Measurements from ENCODE around the gene ANKRD11. TPM values are rescaled to one million over a fixed set of nuclear protein-coding genes. Genes with fewer than 3 reads are reported as not detected.

The ANKRD11 gene
- total RNA-seq, 1 donor from 2014 or later, result 140 TPM

- ATAC-seq (no peak), DNase-seq (ENCODE audit: low spot score) (no peak)
- intact Hi-C loops (cut with DNase I), result no loop called here
These were observed 112.9 kb downstream of the ANKRD11 start for GRCh38 chr16:89377453-89377848.

DNA sequence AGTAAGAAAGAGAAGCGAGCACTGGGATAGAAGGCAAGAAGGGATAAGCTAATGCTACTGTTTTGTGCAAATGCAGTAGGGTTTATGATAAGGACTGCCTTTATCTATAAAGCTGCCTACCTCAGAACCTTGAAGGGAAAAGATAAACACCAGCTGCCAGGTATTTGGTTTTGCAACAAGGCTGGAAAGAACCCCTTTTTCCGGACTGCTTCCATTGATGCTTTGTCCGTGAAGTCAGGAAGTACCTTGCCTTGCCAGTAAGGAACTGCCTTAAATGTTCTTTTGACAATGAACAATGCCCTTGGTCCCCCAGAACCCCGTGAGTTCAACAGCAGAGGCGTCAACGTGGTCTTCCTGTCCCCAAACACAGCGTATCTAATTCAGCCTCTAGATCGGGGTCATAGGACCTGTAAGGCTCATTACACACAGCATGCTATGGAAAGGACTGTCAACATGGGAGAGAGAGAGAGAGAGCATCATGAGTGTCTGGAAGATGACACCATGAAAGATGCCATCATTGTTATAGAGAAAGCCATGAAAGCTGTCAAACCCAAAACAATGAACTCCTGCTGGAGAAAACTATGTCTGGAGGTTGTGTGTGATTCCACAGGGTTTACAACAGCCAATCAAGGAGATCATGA, 113.4 kb downstream of the ANKRD11 start:
- intact Hi-C loops (cut with DNase I), result no loop called here
- no peak for DNase-seq (ENCODE audit: low spot score)
- ATAC-seq, result no peak

DNA sequence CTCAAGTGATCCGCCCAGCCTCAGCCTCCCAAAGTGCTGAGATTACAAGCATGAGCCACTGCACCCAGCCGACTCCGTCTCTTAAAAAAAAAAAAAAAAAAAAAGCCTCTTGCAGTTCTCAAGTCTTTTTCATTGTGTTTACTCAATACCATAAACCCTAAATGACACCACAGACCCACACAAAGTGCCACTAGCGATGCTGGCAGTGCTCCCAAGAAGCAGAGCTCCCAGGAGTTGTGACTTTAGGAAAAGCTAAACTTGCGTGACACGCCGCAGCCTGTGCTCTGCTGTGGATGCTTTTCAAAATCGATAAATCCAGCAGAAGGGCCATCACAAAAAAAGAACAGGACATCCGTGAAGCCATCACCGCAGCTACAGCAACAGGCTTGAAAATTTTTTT, 114.7 kb downstream of the ANKRD11 start:
- ATAC-seq (no peak), DNase-seq (ENCODE audit: low spot score) (no peak)
- intact Hi-C loops (cut with DNase I), result no loop called here

DNA sequence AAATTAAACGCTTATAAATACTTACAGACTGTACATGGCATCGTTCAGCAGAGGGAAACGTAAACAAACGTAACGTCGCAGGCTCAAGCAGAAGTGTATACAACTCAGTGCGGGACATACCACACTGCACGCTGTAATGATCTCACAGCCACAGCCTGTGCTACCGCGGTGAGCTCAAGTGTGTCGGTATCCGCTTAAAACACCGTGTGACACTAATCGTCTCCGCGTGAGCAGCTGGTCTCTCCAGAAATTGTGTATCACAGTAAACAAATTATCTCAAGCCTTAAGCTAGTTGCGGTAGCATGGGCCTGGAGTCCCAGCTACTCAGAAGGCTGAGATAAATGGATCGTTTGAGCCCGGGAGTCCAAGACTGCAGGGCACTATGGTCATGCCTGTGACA, 115.3 kb downstream of the ANKRD11 start:
- DNase-seq (ENCODE audit: low spot score) (no peak), ATAC-seq (no peak)
- intact Hi-C loops (cut with DNase I), result no loop called here

DNA sequence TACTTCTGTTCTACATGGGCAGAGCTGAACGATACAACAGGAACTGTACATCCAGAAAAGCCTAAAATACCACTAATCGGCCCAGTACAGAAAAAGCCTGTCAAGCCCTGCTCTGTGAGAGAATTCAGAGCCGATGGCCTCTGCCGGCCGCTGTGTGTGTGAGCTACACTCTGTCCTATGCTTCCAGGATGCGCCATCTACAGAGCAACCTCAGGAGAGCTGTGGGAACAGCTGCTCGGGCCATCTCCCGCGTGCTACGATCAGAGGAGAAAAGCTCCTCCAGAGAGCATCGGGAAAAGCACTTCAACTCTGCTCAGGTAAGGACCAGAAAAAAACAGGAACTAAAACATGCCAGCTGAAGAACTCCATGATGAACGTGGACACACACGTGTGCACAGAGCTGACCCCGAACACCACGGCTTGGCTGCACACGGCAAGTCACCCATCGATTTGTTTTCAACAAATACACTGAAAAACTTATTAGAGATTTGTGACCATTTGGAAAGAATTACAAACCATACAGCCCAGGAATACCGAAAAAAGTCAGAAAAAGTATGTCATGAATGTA, 115.9 kb downstream of the ANKRD11 start:
- intact Hi-C loops (cut with DNase I), result no loop called here
- peak; percentile 56 for ATAC-seq
- DNase-seq (ENCODE audit: low spot score), result no peak

DNA sequence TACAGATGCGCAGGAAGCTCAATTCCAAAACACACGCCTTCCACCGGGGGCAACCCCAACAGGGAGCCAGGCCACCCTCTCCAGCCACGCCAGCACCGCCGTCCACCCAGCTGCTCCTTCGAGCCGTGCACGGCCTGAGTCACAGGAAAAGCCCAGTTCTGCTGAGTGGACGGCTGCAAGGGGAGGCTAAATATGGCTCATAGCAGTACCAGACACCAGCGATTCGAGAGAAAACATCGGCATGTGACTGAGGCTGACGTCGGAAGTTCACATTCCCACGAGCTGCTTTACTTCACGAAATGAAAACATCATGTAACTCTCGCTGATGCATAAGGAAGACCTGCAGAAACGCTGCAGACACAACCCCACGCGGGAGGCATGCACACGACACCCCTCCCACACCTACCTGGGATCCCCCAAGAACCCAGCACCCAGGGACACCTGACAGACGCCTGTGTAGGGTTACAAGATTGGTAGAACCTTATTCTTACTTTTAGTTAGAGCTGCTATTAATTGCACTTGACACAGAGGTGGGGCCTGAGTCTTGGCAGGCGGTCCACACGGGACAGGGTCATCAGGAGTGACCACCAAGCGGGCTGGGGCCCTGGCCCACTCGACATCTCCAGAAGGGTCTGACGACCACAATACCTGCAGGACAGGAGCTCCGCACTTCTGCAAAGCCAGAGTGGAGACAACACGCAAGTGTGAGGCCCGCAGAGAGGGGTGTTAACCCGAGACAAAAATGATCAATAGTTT, 116.8 kb downstream of the ANKRD11 start:
- intact Hi-C loops (cut with DNase I), result no loop called here
- ATAC-seq (peak; percentile 54), DNase-seq (ENCODE audit: low spot score) (no peak)

DNA sequence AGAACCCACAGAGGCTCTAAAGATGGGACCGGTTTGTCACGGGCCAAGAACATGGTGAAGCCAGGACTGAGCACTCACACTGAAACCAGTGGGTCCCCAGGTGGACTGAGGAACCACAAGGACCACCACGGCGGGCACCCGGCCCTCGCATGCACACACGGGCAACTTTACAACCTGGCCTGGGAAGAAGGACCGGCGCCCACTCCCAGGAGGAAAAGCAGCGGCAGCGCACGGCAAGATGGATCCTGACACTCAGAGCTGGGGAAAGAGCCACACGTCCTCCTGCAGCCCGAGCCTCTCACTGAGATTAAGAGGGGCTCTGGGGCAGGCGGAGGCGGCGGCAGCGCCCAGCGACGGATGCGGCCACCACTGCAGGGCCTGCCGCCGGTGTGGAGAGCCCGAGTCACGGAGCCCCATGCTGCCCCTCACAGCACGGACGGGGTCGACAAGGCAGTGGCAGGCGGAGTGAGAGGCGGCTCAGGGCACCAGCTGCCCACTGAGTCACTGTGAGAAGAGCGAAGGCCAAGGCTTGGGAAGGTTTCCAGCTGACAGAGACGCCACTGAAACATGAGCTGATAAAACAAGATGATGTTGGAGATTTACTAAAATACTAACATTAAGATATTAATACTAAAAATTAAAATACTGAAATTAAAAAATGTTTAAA, 118.3 kb downstream of the ANKRD11 start:
- DNase-seq (ENCODE audit: low spot score) (no peak), ATAC-seq (no peak)
- intact Hi-C loops (cut with DNase I), result no loop called here

GRCh38 chr16:89371386-89371785, 119.0 kb downstream of the ANKRD11 start:
- intact Hi-C loops (cut with DNase I), result no loop called here
- no peak for DNase-seq (ENCODE audit: low spot score)

GRCh38 chr16:89370601-89371000, 119.8 kb downstream of the ANKRD11 start:
- no peak for DNase-seq (ENCODE audit: low spot score)
- no peak for ATAC-seq
- intact Hi-C loops (cut with DNase I), result no loop called here

More at GRCh38 chr16:89371386-89371785, 119.0 kb downstream of the ANKRD11 start:
- ATAC-seq, result no peak

- no peak for ATAC-seq
- DNase-seq (ENCODE audit: low spot score), result no peak
- intact Hi-C loops (cut with DNase I), result no loop called here
These were observed 120.3 kb downstream of the ANKRD11 start for GRCh38 chr16:89370081-89370511.

- DNase-seq (ENCODE audit: low spot score) (no peak), ATAC-seq (no peak)
- intact Hi-C loops (cut with DNase I), result no loop called here
These were observed 121.0 kb downstream of the ANKRD11 start for GRCh38 chr16:89369266-89369895.

- intact Hi-C loops (cut with DNase I), result no loop called here
- ATAC-seq, result no peak
These were observed 121.6 kb downstream of the ANKRD11 start for GRCh38 chr16:89368604-89369249.

DNA sequence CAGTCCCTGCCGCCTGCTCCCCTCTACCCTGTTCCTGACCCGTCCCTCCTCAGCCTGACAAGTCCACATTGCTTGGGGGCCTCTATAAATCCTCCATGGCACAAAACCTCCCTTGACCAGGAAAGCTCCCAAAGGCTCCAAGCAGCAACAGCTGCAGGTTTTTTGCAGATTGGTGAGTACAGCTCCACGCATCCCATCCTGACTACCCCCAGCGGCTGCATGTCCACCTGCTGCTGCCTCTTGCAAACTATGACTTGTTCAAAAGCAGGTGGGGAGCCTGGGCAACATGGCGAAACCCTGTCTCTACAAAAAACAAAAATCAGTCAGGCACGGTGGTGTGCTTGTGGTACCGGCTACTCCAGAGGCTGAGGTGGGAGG, 122.8 kb downstream of the ANKRD11 start:
- no peak for DNase-seq (ENCODE audit: low spot score)
- ATAC-seq, result no peak
- intact Hi-C loops (cut with DNase I), result no loop called here

More at GRCh38 chr16:89368604-89369249, 121.6 kb downstream of the ANKRD11 start:
- no peak for DNase-seq (ENCODE audit: low spot score)

DNA sequence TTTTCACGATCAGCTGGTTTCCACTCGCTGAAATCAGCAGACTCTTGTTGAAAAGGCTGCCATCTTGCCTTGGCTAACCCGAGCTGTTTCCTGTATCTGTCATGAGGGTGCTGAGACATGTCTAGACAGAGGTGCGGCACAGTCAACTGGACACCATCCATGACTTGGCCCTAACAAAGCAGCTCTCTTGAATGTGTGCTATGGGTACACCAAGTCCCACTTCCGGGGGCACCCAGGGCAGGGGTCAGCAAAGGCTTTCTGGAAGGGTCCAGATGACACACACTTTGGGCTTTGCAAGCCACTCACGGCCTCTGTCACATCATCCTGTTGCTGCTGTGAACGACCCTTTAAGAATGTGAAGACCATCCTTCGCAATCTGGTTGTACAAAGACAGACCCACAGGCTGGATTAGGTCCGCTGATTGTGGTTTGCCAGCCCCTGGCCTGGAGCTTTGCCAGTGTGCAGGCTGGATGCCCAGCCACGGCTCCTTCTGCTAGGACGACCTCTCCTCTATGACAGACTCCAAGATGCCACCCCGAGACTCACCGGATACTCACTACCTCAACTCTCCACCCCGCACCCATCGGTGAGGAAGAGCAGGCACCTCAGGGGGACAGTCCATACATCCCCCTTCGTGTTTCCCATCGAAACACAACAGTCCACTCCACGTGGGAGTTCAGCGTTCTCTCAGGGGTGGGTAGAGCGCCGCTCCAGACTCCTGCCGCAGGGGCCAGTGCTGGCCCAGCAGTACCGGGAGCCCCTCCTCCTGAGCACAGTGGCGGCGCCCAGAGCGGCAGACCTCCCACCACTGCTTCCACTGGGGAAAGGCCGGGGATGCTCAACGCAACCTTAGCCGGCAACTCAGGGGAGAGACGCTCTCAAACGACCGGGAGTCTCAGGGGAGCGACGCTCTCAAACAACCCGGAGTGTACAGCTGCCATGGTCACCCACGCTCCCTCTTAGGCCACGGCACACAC, 123.5 kb downstream of the ANKRD11 start:
- DNase-seq (ENCODE audit: low spot score), result no peak
- intact Hi-C loops (cut with DNase I), result no loop called here
- no peak for ATAC-seq

DNA sequence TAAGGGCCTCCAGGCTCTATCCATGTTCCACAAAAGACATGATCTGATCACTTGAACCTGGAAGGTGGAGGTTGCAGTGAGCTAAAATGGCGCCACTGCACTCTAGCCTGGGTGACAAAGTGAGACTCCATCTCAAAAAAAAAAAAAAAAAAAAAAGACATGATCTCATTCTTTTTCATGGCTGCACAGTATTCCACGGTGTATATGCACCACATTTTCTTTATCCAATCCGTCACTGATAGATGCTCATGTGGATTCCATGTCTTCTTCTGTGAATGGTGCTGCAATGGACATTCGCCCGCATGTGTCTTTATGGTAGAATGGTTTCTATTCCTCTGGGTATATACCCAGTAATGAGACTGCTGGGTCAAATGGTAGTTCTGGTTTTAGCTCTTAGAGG, 124.4 kb downstream of the ANKRD11 start:
- no peak for ATAC-seq
- no peak for DNase-seq (ENCODE audit: low spot score)
- intact Hi-C loops (cut with DNase I), result no loop called here

GRCh38 chr16:89365044-89365467, 125.3 kb downstream of the ANKRD11 start:
- ATAC-seq (no peak), DNase-seq (ENCODE audit: low spot score) (no peak)
- intact Hi-C loops (cut with DNase I), result no loop called here

- DNase-seq (ENCODE audit: low spot score), result no peak
- intact Hi-C loops (cut with DNase I), result no loop called here
- no peak for ATAC-seq
These were observed 125.8 kb downstream of the ANKRD11 start for GRCh38 chr16:89364606-89365005.
